GM21529 (cell line): ENCODE measurements around the gene LHFPL3.
"Not testable (repeated sequence)": the region's sequence is repeated elsewhere in the genome, so short reads cannot be mapped to it uniquely, and the experiment has no call there.

Source experiments
- ATAC-seq: cut with Tn5 transposase; IDR thresholded peaks from one replicate; pipeline ENCODE4 v1.9.1; 2021; ENCODE audit not compliant: unreplicated experiment

LHFPL3 gene

GRCh38 chr7:104480529-104480928, 152.1 kb downstream of the LHFPL3 start:
- ATAC-seq: no peak

GRCh38 chr7:104482362-104483037, 154.1 kb downstream of the LHFPL3 start:
- no peak for ATAC-seq

GRCh38 chr7:104486931-104487330, 158.5 kb downstream of the LHFPL3 start:
- no peak for ATAC-seq

GRCh38 chr7:104487642-104488041, 159.2 kb downstream of the LHFPL3 start:
- no peak for ATAC-seq

GRCh38 chr7:104497379-104497967, 169.1 kb downstream of the LHFPL3 start:
- ATAC-seq: no peak

GRCh38 chr7:104499975-104500374, 171.6 kb downstream of the LHFPL3 start:
- no peak for ATAC-seq

- ATAC-seq: no peak
Measured at GRCh38 chr7:104509874-104510273, 181.5 kb downstream of the LHFPL3 start.

GRCh38 chr7:104524853-104525252, 196.4 kb downstream of the LHFPL3 start:
- no peak for ATAC-seq

- no peak for ATAC-seq
Measured at GRCh38 chr7:104528142-104528541, 199.7 kb downstream of the LHFPL3 start.

- no peak for ATAC-seq
Measured at GRCh38 chr7:104529567-104529966, 201.2 kb downstream of the LHFPL3 start.

- no peak for ATAC-seq
Measured at GRCh38 chr7:104530251-104530650, 201.8 kb downstream of the LHFPL3 start.

- no peak for ATAC-seq
Measured at GRCh38 chr7:104534149-104534548, 205.7 kb downstream of the LHFPL3 start.

GRCh38 chr7:104535841-104536240, 207.4 kb downstream of the LHFPL3 start:
- ATAC-seq: no peak

GRCh38 chr7:104536956-104537355, 208.6 kb downstream of the LHFPL3 start:
- ATAC-seq: no peak

- ATAC-seq: no peak
Measured at GRCh38 chr7:104538152-104538551, 209.7 kb downstream of the LHFPL3 start.

- ATAC-seq: no peak
Measured at GRCh38 chr7:104541897-104542296, 213.5 kb downstream of the LHFPL3 start.

- ATAC-seq: no peak
Measured at GRCh38 chr7:104548861-104549260, 220.5 kb downstream of the LHFPL3 start.

- ATAC-seq: no peak
Measured at GRCh38 chr7:104550362-104550761, 222.0 kb downstream of the LHFPL3 start.

- no peak for ATAC-seq
Measured at GRCh38 chr7:104551226-104551625, 222.8 kb downstream of the LHFPL3 start.

- no peak for ATAC-seq
Measured at GRCh38 chr7:104552102-104552501, 223.7 kb downstream of the LHFPL3 start.

GRCh38 chr7:104553074-104553473, 224.7 kb downstream of the LHFPL3 start:
- ATAC-seq: no peak

GRCh38 chr7:104563350-104563901, 235.0 kb downstream of the LHFPL3 start:
- not testable (repeated sequence) for ATAC-seq

- ATAC-seq: no peak
Measured at GRCh38 chr7:104569751-104570150, 241.3 kb downstream of the LHFPL3 start.
